NCI-H526 (cell line): ENCODE data around the gene PEX11A.
A peak's percentile ranks its signal among the peaks of the same experiment; 100 is the strongest.

Source experiments
- DNase-seq, 2 experiments: peaks; one replicate each; lab custom pipeline; 2025; lab: John Stamatoyannopoulos, UW

The PEX11A gene

GRCh38 chr15:89675606-89676005 lies 14.9 kb downstream of the PEX11A start:
- DNase-seq, result no peak

DNA sequence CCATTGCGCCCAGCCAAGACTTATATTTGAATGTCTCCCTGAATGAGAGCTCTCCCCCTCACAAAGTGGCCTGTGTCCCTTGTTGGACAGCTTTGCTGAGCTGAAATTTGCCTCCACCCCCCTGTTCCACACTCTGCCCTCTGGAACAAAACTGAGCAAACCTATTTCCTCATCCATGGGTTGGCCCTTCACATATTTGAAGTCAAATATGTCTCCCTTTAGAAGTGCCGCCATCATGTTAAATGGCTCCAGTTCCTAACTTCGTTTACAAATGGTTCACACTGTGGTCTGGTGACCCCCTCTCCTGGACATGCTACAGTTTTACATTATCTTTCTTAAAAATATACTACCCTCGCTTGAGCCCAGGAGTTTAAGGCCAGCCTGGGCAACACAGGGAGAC lies 16.0 kb downstream of the PEX11A start:
- no peak for DNase-seq

- DNase-seq, result peak; percentile 4 to 66
Observed at GRCh38 chr15:89673165-89673512, 17.4 kb downstream of the PEX11A start.

DNA sequence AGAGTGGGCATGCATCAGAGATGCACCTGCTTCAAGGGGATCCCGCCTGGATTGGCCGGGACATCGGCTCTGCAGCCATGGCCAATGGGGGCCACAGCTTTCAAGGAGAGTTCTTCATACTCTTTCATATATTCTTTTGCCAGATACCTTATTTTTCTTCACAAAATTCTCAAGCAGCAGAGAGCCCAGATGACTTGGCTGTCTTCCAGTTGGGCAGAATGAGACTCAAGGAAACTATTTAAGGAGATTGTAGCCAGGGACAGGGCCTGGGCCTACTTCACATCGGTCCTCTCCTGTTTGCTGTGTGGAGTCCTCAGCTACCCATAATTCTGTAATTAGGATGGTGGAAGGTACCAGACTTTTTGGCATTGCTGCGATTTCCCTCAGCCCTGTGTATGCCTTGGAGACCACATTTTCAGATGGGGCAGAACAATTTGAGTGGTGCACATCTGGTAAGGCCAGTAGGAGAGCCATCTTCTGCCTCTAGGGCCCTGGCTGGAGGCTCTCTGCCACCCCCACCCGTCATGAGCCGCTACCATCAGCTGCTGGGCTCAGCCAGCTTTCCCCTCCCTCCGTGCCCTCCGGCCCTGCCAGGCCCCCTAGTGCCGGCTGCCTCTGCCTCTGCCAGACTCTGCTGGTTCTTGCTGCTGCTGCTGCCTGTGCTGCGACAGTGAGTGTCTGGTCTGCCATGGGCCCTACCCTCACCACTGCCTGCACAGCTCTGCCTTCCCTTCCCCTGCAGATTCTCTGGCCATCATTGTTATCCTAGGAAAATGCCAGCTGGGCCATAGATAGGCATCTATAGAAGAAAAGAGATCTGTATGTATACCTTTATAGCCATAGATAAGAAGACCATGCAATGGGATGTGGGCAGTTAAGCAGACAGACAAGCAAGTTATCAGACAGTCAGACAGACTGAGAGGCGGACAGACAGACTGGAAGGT lies 18.1 kb downstream of the PEX11A start:
- DNase-seq, result no peak

GRCh38 chr15:89671687-89672086 lies 18.9 kb downstream of the PEX11A start:
- DNase-seq, result no peak

DNA sequence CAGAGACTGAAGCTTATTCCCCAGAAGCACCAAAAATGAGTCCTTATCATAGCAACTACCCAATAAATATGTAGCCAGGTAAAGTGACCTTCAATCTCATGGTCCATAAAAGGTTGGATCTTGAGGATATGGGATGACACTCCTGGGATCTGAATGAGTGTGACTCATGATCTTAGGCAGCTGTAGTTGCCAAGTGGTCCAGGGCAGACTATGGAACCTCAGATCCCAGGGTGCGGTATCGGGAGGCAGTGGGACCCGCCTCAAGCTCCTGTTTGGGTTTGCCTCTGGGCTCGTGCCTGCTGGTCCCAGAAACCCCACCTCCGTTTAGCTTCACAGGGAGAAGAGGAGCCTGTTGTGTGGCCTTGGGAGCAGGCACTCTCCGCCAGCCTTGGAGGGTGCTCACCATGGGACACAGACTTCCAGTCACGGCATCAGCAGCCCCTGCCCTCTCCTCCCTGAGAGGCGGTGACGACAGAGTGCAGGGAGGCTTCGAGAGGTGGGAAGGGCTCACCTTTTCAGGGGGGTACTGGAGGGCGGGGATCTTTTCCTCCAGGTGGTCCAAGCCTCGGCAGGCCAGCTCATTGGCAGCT lies 19.5 kb downstream of the PEX11A start:
- DNase-seq, result no peak

GRCh38 chr15:89669941-89670340 lies 20.6 kb downstream of the PEX11A start:
- no peak for DNase-seq

DNA sequence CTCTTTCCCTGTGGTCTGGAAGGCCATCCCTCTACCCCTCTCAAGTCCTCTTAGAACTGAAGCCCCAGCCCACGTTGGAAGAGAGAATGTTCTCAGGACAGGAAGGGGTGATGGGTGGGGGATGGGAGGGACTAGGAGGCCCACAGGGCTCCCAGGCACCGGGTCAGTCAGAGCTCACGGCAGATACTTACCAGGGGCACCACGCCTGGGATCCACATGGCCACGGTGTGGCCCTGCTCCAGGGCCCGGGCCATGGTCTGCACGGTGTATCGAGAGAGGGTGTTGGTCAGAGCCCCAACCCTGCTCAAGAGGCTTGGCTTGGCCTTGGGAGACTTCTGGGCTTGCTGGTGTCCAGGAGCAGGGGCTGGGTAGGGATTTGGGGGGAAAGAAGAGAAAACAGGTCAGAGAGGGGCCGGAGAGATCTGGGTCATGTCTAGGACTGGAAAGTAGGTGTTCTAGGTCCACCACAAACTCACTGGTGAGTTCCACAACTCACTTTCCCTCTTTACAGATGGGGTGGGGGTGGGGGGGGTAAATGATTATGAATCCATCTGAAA lies 21.2 kb downstream of the PEX11A start:
- no peak for DNase-seq

DNA sequence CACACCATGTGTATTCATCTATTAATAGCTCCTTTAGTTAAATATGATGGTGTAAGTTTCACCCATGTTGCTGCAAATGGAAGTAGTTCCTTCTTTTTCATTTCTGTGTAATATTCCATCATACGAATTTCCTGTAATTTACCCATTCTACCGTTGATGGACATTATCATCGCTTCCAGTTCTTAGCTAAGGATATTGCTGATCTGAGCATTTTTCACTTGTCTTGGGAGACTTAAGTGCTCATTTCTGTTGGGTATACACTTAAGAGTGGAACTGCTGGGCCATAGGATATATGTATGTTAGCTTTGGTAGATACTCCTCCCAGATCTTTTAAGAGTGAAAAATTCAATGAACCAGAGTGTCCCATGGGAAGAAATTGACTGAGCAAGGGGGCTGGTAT lies 22.4 kb downstream of the PEX11A start:
- no peak for DNase-seq

DNA sequence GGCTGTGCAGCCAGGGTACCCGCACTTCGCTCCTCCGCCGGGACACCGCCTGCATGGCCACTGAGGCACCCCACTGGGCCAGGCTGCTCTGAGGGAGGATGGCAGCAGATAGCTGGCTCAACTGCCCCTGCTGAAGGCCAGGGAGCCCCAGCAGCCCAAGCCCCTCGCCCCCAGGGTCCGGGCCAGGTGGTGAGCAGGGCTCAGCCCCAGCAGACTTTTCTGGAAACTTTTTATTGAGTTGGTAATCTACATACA lies 22.9 kb downstream of the PEX11A start:
- DNase-seq, result no peak

- DNase-seq, result no peak
Observed at GRCh38 chr15:89666858-89667705, 23.5 kb downstream of the PEX11A start.

GRCh38 chr15:89666184-89666857 lies 24.2 kb downstream of the PEX11A start:
- DNase-seq, result peak in 1 of 2 experiments; percentile 18

DNA sequence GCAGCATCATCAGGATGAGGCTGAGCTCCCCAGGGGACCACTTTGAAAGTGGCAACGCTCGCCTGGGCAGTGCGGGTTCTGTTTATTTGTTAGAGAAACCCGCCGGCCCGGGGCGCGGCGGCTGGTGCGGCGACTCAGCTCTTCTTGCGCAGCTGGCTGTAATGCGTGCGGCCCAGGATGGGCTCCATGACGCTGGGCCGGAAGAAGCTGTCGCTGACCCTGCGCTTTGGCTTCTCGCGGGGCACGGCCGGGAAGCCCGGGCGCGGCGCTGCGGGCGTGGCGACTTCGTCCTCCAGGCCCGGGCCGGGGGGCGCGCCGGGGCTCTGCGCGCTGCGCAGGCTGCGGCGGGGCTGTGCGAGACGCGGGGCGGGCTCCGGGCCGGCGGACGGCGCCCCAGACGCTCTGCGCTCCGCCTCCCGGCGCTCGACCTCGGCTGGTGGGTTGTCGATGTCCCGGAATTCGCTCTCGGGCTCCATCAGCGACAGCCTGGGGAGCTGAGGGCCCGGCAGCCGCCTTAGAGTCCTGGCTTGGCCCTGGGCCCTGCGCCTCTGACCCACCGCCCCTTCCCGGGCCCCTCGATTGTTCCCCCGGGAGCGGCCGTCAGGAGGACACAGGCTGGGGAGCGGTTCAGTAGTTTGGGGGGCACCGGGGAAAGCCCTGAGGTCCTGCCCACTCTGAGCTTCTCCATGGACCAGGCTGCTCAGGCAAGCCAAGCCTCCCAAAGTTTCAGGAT lies 24.9 kb downstream of the PEX11A start:
- peak in 1 of 2 experiments; percentile 67 for DNase-seq

GRCh38 chr15:89664441-89665350 lies 25.9 kb downstream of the PEX11A start:
- DNase-seq, result peak; percentile 77 to 84

GRCh38 chr15:89662893-89663626 lies 27.5 kb downstream of the PEX11A start:
- no peak for DNase-seq

- DNase-seq, result no peak
Observed at GRCh38 chr15:89660556-89660955, 30.0 kb downstream of the PEX11A start.

- no peak for DNase-seq
Observed at GRCh38 chr15:89659295-89659694, 31.3 kb downstream of the PEX11A start.

DNA sequence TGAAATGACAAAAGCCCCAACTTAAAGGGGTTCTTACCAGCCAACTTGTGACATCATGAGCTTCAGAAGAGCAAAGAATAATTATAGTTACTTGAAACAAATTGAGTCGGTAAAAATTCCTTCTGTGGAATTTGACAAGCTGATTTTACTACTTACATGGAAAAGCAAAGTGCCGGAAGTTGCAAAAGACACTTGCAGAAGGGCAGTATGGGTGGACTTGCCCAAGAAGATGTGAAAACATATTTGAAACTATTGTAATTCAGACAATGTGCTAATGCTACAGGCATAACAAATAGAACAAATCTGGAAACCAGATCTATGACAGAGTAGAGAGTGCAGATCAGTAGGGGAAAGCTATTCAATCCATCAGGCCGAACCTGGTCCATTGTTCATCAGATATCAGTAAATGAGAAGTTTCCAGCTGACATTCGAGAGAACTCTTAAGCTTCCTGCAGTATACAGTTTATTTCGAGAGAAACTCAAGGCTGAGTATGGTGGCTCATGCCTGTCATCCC lies 32.8 kb downstream of the PEX11A start:
- DNase-seq, result no peak

GRCh38 chr15:89656116-89656815 lies 34.3 kb downstream of the PEX11A start:
- DNase-seq, result no peak
